ENCODE measurements around the gene SLC22A14. TPM values are rescaled to one million over a fixed set of nuclear protein-coding genes. Genes with fewer than 3 reads are reported as not detected.

Gene SLC22A14
- total and polyA plus RNA-seq, 2 donors (not counting 3 experiments of a cell fraction or from before 2014, with no cell fraction given), result not detected

DNA sequence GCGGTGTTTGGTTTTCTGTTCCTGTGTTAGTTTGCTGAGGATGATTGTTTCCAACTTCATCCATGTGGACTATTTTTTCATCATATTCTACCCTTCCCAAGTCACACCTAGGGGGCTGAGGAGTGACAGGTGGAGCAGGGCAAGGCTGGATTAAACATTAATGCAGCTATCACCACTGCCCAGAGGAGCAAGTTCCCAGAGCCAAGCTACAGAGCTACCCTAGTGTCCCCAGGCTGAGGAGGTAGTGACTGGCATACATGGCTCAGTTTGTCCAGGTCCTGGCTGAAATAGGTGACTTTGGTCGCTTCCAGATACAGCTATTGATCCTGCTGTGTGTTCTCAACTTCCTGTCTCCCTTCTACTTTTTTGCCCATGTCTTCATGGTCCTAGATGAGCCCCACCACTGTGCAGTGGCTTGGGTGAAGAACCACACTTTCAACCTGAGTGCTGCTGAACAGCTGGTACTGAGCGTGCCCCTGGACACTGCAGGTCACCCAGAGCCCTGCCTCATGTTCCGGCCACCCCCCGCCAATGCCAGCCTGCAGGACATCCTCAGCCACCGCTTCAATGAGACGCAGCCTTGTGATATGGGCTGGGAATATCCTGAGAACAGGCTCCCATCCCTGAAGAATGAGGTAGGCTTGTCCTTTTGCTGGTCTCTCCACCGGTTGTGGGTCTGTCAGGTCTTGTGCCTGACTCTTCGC is 16.3 kb upstream of the SLC22A14 start, which contains the start of gene SLC22A13:
Gene SLC22A13, plus strand, starts transcription at position 209 of the 704 bp plus-strand sequence. Its CDS starts 49 bp downstream, at position 258.
- dilution Hi-C loops (cut with MboI; ENCODE audit: extremely low pct_ligation_motif_present, low sequenced_read_pairs), result no loop called here

More for the DNA sequence above, 16.3 kb upstream of the SLC22A14 start, which contains the start of gene SLC22A13:
- Histone ChIP-seq H3K9ac (replicated peaks; ENCODE audit: extremely low read depth, insufficient read depth, low read length) (no peak within 1 kb of the TSS), H3K27me3 (ENCODE audit: control insufficient read depth in 2 of 2, insufficient read depth in 2 of 2, low read length in 2 of 2) (no peaks in the 10 kb centered on the region), H3K27ac (ENCODE audit: insufficient read depth, low read depth, low read length) (no peak within 1 kb of the TSS), H3K79me2 (ENCODE audit: control insufficient read depth, insufficient read depth, low read length) (no peaks in the 10 kb centered on the region), H3K4me1 (ENCODE audit: control insufficient read depth, extremely low read depth, insufficient read depth, low read length) (no peaks in the 10 kb centered on the region), H3K4me3 (replicated peaks in 1 of 3; ENCODE audit: insufficient read depth in 1 of 3, low read depth in 1 of 3, low read length in 3 of 3) (no peak within 1 kb of the TSS), H4K20me1 (replicated peaks; ENCODE audit: control insufficient read depth, extremely low read depth, insufficient read depth, low read length) (no peaks in the 10 kb centered on the region), H3K9me1 (replicated peaks; ENCODE audit: control insufficient read depth, extremely low read depth, insufficient read depth, low read length) (no peaks in the 10 kb centered on the region), H3K9me3 (replicated peaks; ENCODE audit: control insufficient read depth, insufficient read depth, low read length) (no peaks in the 10 kb centered on the region), H3K4me2 (ENCODE audit: insufficient read depth, low read length) (no peak within 1 kb of the TSS), H3K36me3 (ENCODE audit: control insufficient read depth in 2 of 2, extremely low read depth in 1 of 2, insufficient read depth in 2 of 2, low read length in 2 of 2) (no peaks in the 10 kb centered on the region), H2AFZ (ENCODE audit: low read depth, low read length) (no peak within 1 kb of the TSS)
- FAIRE-seq, result no peak
- ChIA-PET CTCF (interaction anchor here (1.2 kb wide), 1 partner anchor 9 kb away, joined by 3 read pairs; no protein-coding TSS in a partner anchor), POLR2A (no interaction called here)
- TF ChIP-seq, protein P1, sequence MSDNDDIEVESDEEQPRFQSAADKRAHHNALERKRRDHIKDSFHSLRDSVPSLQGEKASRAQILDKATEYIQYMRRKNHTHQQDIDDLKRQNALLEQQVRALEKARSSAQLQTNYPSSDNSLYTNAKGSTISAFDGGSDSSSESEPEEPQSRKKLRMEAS (IDR thresholded peaks at IDR 0.05; ENCODE audit: insufficient read depth, insufficient read length), result no peak
- no peak for TF ChIP-seq MYC (IDR thresholded peaks at IDR 0.05; ENCODE audit: low read depth, low read length)
- TF ChIP-seq, protein P2, sequence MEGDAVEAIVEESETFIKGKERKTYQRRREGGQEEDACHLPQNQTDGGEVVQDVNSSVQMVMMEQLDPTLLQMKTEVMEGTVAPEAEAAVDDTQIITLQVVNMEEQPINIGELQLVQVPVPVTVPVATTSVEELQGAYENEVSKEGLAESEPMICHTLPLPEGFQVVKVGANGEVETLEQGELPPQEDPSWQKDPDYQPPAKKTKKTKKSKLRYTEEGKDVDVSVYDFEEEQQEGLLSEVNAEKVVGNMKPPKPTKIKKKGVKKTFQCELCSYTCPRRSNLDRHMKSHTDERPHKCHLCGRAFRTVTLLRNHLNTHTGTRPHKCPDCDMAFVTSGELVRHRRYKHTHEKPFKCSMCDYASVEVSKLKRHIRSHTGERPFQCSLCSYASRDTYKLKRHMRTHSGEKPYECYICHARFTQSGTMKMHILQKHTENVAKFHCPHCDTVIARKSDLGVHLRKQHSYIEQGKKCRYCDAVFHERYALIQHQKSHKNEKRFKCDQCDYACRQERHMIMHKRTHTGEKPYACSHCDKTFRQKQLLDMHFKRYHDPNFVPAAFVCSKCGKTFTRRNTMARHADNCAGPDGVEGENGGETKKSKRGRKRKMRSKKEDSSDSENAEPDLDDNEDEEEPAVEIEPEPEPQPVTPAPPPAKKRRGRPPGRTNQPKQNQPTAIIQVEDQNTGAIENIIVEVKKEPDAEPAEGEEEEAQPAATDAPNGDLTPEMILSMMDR (IDR thresholded peaks at IDR 0.05; ENCODE audit: extremely low read depth in 1 of 2, insufficient read depth in 1 of 2, low read depth in 1 of 2, low read length in 2 of 2), result no peak
- TF ChIP-seq POLR2A (IDR thresholded peaks at IDR 0.05; ENCODE audit: low read depth, low read length), result no peak
- TF ChIP-seq GATA2 (IDR thresholded peaks at IDR 0.05; ENCODE audit: insufficient read depth, insufficient read length, low read depth, low read length), result no peak
- TF ChIP-seq POLR2AphosphoS5 (IDR thresholded peaks at IDR 0.05; ENCODE audit: insufficient read depth, low read depth, low read length), result no peak
- TF ChIP-seq EZH2 (IDR thresholded peaks at IDR 0.05; ENCODE audit: borderline replicate concordance, low read depth, low read length, severe bottlenecking), result no peak
- BruUV-seq (replicated peaks), result no TSS peak
- intact Hi-C loops (cut with micrococcal nuclease), result no loop called here
- no peak for DNase-seq (ENCODE audit: low read depth, low spot score)

Data from endothelial cell of umbilical vein (primary cell).